HL-60 (cell line): ENCODE data around the gene TRIP13.

Experiments
- DNase-seq, 2 experiments: peaks; one replicate each; pipeline ENCODE4 v3.0.0-alpha.2; 2010 to 2020; ENCODE audit warnings: low read depth in 1 of 2, low spot score in 1 of 2
- H3K27ac ChIP-seq: fragments of 250-450 bp; sonication (Bioruptor Pico); replicated peaks from 2 replicates; pipeline ENCODE4 v1.5.1; 2020; ENCODE audit warnings: mild to moderate bottlenecking, moderate library complexity
- H3K27me3 ChIP-seq: fragments of 250-450 bp; sonication (Bioruptor Pico); 2 replicates; pipeline ENCODE4 v1.5.1; 2021; ENCODE audit warnings: mild to moderate bottlenecking, moderate library complexity; ENCODE audit not compliant: insufficient read depth, poor library complexity, severe bottlenecking
- H3K4me3 ChIP-seq: replicated peaks from 2 replicates; pipeline ENCODE4 v1.5.1; 2011; ENCODE audit warnings: mild to moderate bottlenecking, control low read depth, low read length; ENCODE audit not compliant: insufficient read depth
- CTCF ChIP-seq: IDR thresholded peaks from one replicate; pipeline ENCODE4 v1.5.1; 2011; ENCODE audit warnings: low read length, control low read depth, inconsistent platforms; ENCODE audit not compliant: insufficient read depth
- GABPA ChIP-seq: IDR thresholded peaks from 2 replicates; pipeline ENCODE4 v1.6.1; 2012; ENCODE audit warnings: low read depth
- POLR2AphosphoS5 ChIP-seq: IDR thresholded peaks from 2 replicates; pipeline ENCODE4 v1.6.1; 2012; ENCODE audit warnings: low read depth
- REST ChIP-seq: IDR thresholded peaks from 2 replicates; pipeline ENCODE4 v1.6.1; 2012; ENCODE audit warnings: low read depth; ENCODE audit not compliant: insufficient replicate concordance
- SPI1 ChIP-seq: IDR thresholded peaks from 2 replicates; pipeline ENCODE4 v1.6.1; 2012; ENCODE audit warnings: low read depth, mild to moderate bottlenecking, borderline replicate concordance

The TRIP13 gene

GRCh38 chr5:951940-952596 lies 59.4 kb downstream of the TRIP13 start:
- no peak overlapping the region for H3K4me3 ChIP-seq
- H3K27ac ChIP-seq: no peak overlapping the region
- TF ChIP-seq SPI1: no peak
- TF ChIP-seq REST: no peak
- TF ChIP-seq GABPA: no peak
- no peak for TF ChIP-seq CTCF
- no peak for TF ChIP-seq POLR2AphosphoS5
- DNase-seq: no peak
- H3K27me3 ChIP-seq: peaks cover 11% of the 10 kb centered on the region

- no peak for DNase-seq
Observed at GRCh38 chr5:952597-953271, 60.0 kb downstream of the TRIP13 start.

More at GRCh38 chr5:952597-953271, 60.0 kb downstream of the TRIP13 start:
- H3K27me3 ChIP-seq: peaks cover 17% of the 10 kb centered on the region
- no peak overlapping the region for H3K27ac ChIP-seq
- H3K4me3 ChIP-seq: no peak overlapping the region
- TF ChIP-seq REST: no peak
- TF ChIP-seq CTCF: no peak
- no peak for TF ChIP-seq GABPA
- TF ChIP-seq SPI1: no peak
- TF ChIP-seq POLR2AphosphoS5: no peak
